Amniotic epithelial cell (primary cell): ENCODE results near the gene TTC3.
"Not testable (repeated sequence)": the region's sequence is repeated elsewhere in the genome, so short reads cannot be mapped to it uniquely, and the experiment has no call there.

ENCODE experiments used
- DNase-seq: peaks from one replicate; pipeline ENCODE4 v3.0.0-alpha.2; 2010; ENCODE audit warnings: low read depth

Gene TTC3

GRCh38 chr21:37072988-37073416 lies at the start of gene TTC3, which contains the start of gene PIGP:
TSS of gene TTC3 (plus strand) at chr21:37073254. CDS start at chr21:37087258, 14,004 bp downstream.
TSS of gene PIGP (minus strand) at chr21:37073071. CDS start at chr21:37072515, 556 bp downstream.
- peak; percentile 89 for DNase-seq

GRCh38 chr21:37026499-37026898 lies 46.6 kb upstream of the TTC3 start:
- no peak for DNase-seq

- DNase-seq: peak; percentile 17
These were observed 44.5 kb upstream of the TTC3 start for GRCh38 chr21:37028570-37028969.

- DNase-seq: no peak
These were observed 42.2 kb upstream of the TTC3 start for GRCh38 chr21:37030864-37031263.

GRCh38 chr21:37032293-37032692 lies 40.8 kb upstream of the TTC3 start:
- no peak for DNase-seq

- peak; percentile 81 for DNase-seq
These were observed 40.1 kb upstream of the TTC3 start for GRCh38 chr21:37032877-37033471.

- DNase-seq: not testable (repeated sequence)
These were observed 38.7 kb upstream of the TTC3 start for GRCh38 chr21:37034394-37034793.

- no peak for DNase-seq
These were observed 36.9 kb upstream of the TTC3 start for GRCh38 chr21:37036177-37036576.

GRCh38 chr21:37039411-37040075 lies 33.5 kb upstream of the TTC3 start:
- DNase-seq: no peak

- DNase-seq: no peak
These were observed 32.8 kb upstream of the TTC3 start for GRCh38 chr21:37040212-37040611.

GRCh38 chr21:37041706-37042271 lies 31.3 kb upstream of the TTC3 start:
- no peak for DNase-seq

- DNase-seq: no peak
These were observed 29.2 kb upstream of the TTC3 start for GRCh38 chr21:37043818-37044217.

GRCh38 chr21:37044643-37045042 lies 28.4 kb upstream of the TTC3 start:
- DNase-seq: no peak

- DNase-seq: no peak
These were observed 27.9 kb upstream of the TTC3 start for GRCh38 chr21:37045149-37045548.

- peak; percentile 39 for DNase-seq
These were observed 27.5 kb upstream of the TTC3 start for GRCh38 chr21:37045556-37045955.

GRCh38 chr21:37047079-37047478 lies 26.0 kb upstream of the TTC3 start:
- no peak for DNase-seq

- DNase-seq: not testable (repeated sequence)
These were observed 23.3 kb upstream of the TTC3 start for GRCh38 chr21:37049741-37050140.

GRCh38 chr21:37055271-37055855 lies 17.7 kb upstream of the TTC3 start:
- no peak for DNase-seq

- no peak for DNase-seq
These were observed 15.4 kb upstream of the TTC3 start for GRCh38 chr21:37057614-37058013.

GRCh38 chr21:37058261-37058660 lies 14.8 kb upstream of the TTC3 start:
- no peak for DNase-seq

- DNase-seq: no peak
These were observed 13.9 kb upstream of the TTC3 start for GRCh38 chr21:37059181-37059580.

GRCh38 chr21:37060296-37060695 lies 12.8 kb upstream of the TTC3 start:
- DNase-seq: peak; percentile 95
